Measurements from ENCODE around the gene MYO15B.

DNA sequence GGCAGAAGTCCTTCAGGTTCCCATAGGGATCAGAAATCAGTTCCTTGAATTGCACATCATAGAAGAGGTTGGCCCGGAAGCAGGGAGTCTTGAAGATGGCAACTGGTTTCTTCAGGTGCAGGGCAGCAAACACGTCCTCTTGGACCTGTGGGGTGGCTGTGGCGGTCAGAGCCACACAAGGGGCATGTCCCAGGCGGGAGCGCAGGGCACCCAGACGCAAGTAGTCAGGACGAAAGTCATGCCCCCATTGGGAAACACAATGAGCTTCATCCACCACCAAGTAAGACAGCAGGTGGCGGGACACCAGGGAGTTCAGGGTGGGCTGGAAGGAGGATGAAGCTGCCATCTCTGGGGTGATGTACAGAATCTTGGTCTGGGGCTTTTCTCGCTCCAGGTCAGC, 74.9 kb downstream of the MYO15B start:
- TF ChIP-seq POLR2A (IDR thresholded peaks at IDR 0.05) = no peak
- TF ChIP-seq, protein P1, sequence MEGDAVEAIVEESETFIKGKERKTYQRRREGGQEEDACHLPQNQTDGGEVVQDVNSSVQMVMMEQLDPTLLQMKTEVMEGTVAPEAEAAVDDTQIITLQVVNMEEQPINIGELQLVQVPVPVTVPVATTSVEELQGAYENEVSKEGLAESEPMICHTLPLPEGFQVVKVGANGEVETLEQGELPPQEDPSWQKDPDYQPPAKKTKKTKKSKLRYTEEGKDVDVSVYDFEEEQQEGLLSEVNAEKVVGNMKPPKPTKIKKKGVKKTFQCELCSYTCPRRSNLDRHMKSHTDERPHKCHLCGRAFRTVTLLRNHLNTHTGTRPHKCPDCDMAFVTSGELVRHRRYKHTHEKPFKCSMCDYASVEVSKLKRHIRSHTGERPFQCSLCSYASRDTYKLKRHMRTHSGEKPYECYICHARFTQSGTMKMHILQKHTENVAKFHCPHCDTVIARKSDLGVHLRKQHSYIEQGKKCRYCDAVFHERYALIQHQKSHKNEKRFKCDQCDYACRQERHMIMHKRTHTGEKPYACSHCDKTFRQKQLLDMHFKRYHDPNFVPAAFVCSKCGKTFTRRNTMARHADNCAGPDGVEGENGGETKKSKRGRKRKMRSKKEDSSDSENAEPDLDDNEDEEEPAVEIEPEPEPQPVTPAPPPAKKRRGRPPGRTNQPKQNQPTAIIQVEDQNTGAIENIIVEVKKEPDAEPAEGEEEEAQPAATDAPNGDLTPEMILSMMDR (IDR thresholded peaks at IDR 0.05) = no peak
